HepG2 (cell line): ENCODE measurements around the gene ALMS1. TPM values are rescaled to one million over a fixed set of nuclear protein-coding genes. Genes with fewer than 3 reads are reported as not detected.

ENCODE experiments used
- ETV6 ChIP-seq: sonication (generic); formaldehyde crosslinking; conservative IDR thresholded peaks from 2 replicates; pipeline ENCODE4 v1.4.0; 2020; ENCODE audit warnings: missing genetic modification reagents
- FOXJ3 ChIP-seq: sonication (generic); formaldehyde crosslinking; IDR thresholded peaks from 2 replicates; pipeline ENCODE4 v1.4.0; 2020; ENCODE audit warnings: missing genetic modification reagents, mild to moderate bottlenecking, borderline replicate concordance
- FOXO1 ChIP-seq: sonication (generic); formaldehyde crosslinking; IDR thresholded peaks from 2 replicates; pipeline ENCODE4 v1.4.0; 2020; ENCODE audit warnings: missing genetic modification reagents
- NFIB ChIP-seq: sonication (generic); formaldehyde crosslinking; IDR thresholded peaks from 2 replicates; pipeline ENCODE4 v1.9.0; 2021; ENCODE audit warnings: missing genetic modification reagents, mild to moderate bottlenecking, borderline replicate concordance
- PHF8 ChIP-seq: sonication (generic); formaldehyde crosslinking; IDR thresholded peaks from 2 replicates; pipeline ENCODE4 v1.5.0; 2020; ENCODE audit warnings: missing genetic modification reagents
- PRMT3 ChIP-seq: sonication (generic); formaldehyde crosslinking; IDR thresholded peaks from 2 replicates; pipeline ENCODE4 v1.8.1; 2022; ENCODE audit warnings: low read depth, mild to moderate bottlenecking, moderate library complexity, missing genetic modification reagents, borderline replicate concordance
- SMC3 ChIP-seq: IDR thresholded peaks from 2 replicates; pipeline ENCODE4 v1.6.1; 2011; ENCODE audit warnings: low read length, improper control_type of control experiment
- SP1 ChIP-seq, 2 experiments: fragments of 450-650 bp in 1 of 2; sonication (generic) in 1 of 2; formaldehyde crosslinking in 1 of 2; IDR thresholded peaks; 2 replicates each; pipeline versions ENCODE4 v1.4.0 to v1.6.1; 2016 to 2020; ENCODE audit warnings: missing genetic modification reagents in 1 of 2
- TEAD3 ChIP-seq: optimal IDR thresholded peaks from 2 replicates; pipeline ENCODE3; 2016; ENCODE audit warnings: borderline replicate concordance
- TGIF2 ChIP-seq: IDR thresholded peaks from 2 replicates; pipeline ENCODE4 v1.6.1; 2016; ENCODE audit warnings: control low read depth, missing compliant biosample characterization
- ZFYVE20 ChIP-seq: sonication (generic); formaldehyde crosslinking; IDR thresholded peaks from 2 replicates; pipeline ENCODE4 v1.8.0; 2023; ENCODE audit warnings: low read depth, mild to moderate bottlenecking, moderate library complexity, missing genetic modification reagents, borderline replicate concordance
- ZNF136 ChIP-seq: sonication (generic); formaldehyde crosslinking; IDR thresholded peaks from 2 replicates; pipeline ENCODE4 v1.8.1; 2022; ENCODE audit warnings: low read depth, mild to moderate bottlenecking, moderate library complexity, missing genetic modification reagents
- ZNF251 ChIP-seq: sonication (generic); formaldehyde crosslinking; IDR thresholded peaks from 2 replicates; pipeline ENCODE4 v1.9.0; 2021; ENCODE audit warnings: mild to moderate bottlenecking, missing genetic modification reagents
- ZNF430 ChIP-seq: sonication (generic); formaldehyde crosslinking; IDR thresholded peaks from 2 replicates; pipeline ENCODE4 v1.9.0; 2021; ENCODE audit warnings: mild to moderate bottlenecking, missing genetic modification reagents
- ZNF569 ChIP-seq: sonication (generic); formaldehyde crosslinking; IDR thresholded peaks from 2 replicates; pipeline ENCODE4 v1.5.0; 2020; ENCODE audit warnings: mild to moderate bottlenecking, missing genetic modification reagents, moderate library complexity, borderline replicate concordance
- ZNF598 ChIP-seq: sonication (generic); formaldehyde crosslinking; IDR thresholded peaks from 2 replicates; pipeline ENCODE4 v1.5.1; 2020; ENCODE audit warnings: mild to moderate bottlenecking, missing genetic modification reagents, borderline replicate concordance
- ZNF749 ChIP-seq: sonication (generic); formaldehyde crosslinking; IDR thresholded peaks from 2 replicates; pipeline ENCODE4 v1.8.0; 2022; ENCODE audit warnings: mild to moderate bottlenecking, missing genetic modification reagents, moderate library complexity, borderline replicate concordance
- ZNF775 ChIP-seq: sonication (generic); formaldehyde crosslinking; IDR thresholded peaks from 2 replicates; pipeline ENCODE4 v1.4.0; 2020; ENCODE audit warnings: missing genetic modification reagents, mild to moderate bottlenecking, moderate library complexity, borderline replicate concordance
- ZNF883 ChIP-seq: sonication (generic); formaldehyde crosslinking; IDR thresholded peaks from 2 replicates; pipeline ENCODE4 v1.5.1; 2020; ENCODE audit warnings: mild to moderate bottlenecking, missing genetic modification reagents; ENCODE audit errors: not compliant biosample characterization
- polyA plus RNA-seq, 8 experiments: library from polyadenylated mRNA; depleted of rRNA in 3 of 8; stranded (reverse) in 7 of 8; unstranded in 1 of 8; fragments of >200 nt; fragmentation: Illumina TruSeq in 4 of 8; extraction: Trizol in 4 of 8; gene quantifications; 2 replicates each; pipeline versions ENCODE4 v1.2.1 to v1.2.3, GENCODE V29; 2011 to 2016; ENCODE audit warnings: low read depth in 4 of 8, missing spikeins in 1 of 8, mixed read lengths in 1 of 8; ENCODE audit not compliant: insufficient read depth in 1 of 8
- total RNA-seq, 5 experiments: library from RNA; depleted of rRNA; stranded (reverse); fragments of >200 nt; fragmentation: Illumina TruSeq; extraction: Trizol; gene quantifications; 2 replicates each; pipeline ENCODE4 v1.2.3, GENCODE V29; 2016; ENCODE audit warnings: low read depth in 1 of 5
- TF ChIP-seq, protein P1 (sequence below): sonication (generic); formaldehyde crosslinking; IDR thresholded peaks from 2 replicates; pipeline ENCODE4 v1.4.0; 2020; ENCODE audit warnings: missing genetic modification reagents
- TF ChIP-seq, protein P2 (sequence below): sonication (generic); formaldehyde crosslinking; IDR thresholded peaks from 2 replicates; pipeline ENCODE4 v1.4.0; 2020; ENCODE audit warnings: missing genetic modification reagents, borderline replicate concordance
- TF ChIP-seq, protein P3 (sequence below): sonication (generic); formaldehyde crosslinking; IDR thresholded peaks from 2 replicates; pipeline ENCODE4 v1.5.0; 2020; ENCODE audit warnings: mild to moderate bottlenecking, missing genetic modification reagents
- TF ChIP-seq, protein P4 (sequence below): sonication (generic); formaldehyde crosslinking; IDR thresholded peaks from 2 replicates; pipeline ENCODE4 v1.5.0; 2020; ENCODE audit warnings: mild to moderate bottlenecking, missing genetic modification reagents

The ALMS1 gene
- total and polyA plus RNA-seq, 2 of the 13 experiments (the other 11 are each of a cell fraction or from before 2014, with no cell fraction given) = 12.9 to 21.2 TPM

DNA sequence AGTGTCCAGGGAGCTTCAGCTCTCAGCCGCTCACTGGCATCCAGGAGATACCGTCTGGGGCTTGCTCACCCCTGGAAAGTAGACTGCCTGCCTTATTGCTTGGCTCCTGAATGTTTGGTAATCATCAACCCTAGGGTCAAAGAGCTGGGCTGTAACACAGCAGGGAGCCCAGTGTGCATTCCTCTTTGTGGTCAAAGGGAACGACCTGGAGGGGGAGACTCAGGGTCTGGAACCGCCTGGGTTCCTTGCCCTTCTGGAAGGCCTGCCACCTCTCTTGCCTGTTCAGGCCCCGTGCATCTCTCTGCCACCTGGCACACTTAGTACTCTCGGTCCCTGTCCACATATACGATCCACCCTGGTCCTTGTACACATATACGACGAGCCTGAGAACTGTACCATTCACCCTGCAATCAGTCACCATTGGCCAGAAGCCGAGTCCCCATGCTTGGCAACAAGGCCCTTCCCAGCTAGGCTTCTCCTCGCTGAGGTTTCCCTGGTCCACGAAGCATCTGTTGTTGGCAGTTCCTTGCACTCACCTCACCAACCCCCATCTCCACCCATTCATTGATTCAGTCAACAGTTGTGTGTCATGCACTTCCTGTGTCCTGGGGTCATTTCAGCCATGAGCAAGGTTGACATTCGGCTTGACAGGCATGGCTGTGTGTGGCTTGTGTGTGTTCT is 256.8 kb downstream of the ALMS1 start, which contains the start of gene NAT8 (continued):
- TF ChIP-seq, protein P1, sequence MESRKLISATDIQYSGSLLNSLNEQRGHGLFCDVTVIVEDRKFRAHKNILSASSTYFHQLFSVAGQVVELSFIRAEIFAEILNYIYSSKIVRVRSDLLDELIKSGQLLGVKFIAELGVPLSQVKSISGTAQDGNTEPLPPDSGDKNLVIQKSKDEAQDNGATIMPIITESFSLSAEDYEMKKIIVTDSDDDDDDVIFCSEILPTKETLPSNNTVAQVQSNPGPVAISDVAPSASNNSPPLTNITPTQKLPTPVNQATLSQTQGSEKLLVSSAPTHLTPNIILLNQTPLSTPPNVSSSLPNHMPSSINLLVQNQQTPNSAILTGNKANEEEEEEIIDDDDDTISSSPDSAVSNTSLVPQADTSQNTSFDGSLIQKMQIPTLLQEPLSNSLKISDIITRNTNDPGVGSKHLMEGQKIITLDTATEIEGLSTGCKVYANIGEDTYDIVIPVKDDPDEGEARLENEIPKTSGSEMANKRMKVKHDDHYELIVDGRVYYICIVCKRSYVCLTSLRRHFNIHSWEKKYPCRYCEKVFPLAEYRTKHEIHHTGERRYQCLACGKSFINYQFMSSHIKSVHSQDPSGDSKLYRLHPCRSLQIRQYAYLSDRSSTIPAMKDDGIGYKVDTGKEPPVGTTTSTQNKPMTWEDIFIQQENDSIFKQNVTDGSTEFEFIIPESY = no peak
- TF ChIP-seq, protein P2, sequence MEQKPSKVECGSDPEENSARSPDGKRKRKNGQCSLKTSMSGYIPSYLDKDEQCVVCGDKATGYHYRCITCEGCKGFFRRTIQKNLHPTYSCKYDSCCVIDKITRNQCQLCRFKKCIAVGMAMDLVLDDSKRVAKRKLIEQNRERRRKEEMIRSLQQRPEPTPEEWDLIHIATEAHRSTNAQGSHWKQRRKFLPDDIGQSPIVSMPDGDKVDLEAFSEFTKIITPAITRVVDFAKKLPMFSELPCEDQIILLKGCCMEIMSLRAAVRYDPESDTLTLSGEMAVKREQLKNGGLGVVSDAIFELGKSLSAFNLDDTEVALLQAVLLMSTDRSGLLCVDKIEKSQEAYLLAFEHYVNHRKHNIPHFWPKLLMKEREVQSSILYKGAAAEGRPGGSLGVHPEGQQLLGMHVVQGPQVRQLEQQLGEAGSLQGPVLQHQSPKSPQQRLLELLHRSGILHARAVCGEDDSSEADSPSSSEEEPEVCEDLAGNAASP (CRISPR knock-in tag) = 0 out of 2 replicates have a peak, but pooled peaks have one; percentile 48
- TF ChIP-seq SP1 (IDR thresholded peaks at IDR 0.05) = no peak
- TF ChIP-seq SP1 (CRISPR knock-in tag; IDR thresholded peaks at IDR 0.05) = peak; percentile 64
- no peak for TF ChIP-seq ZNF749 (CRISPR knock-in tag)
- TF ChIP-seq PRMT3 (CRISPR knock-in tag) = no peak
- TF ChIP-seq PHF8 (CRISPR knock-in tag) = peak; percentile 34; the same call in 1 of the 2 replicates
- TF ChIP-seq ZNF251 (CRISPR knock-in tag) = no peak
- peak; percentile 86 for TF ChIP-seq FOXO1 (CRISPR knock-in tag)
- no peak for TF ChIP-seq ZNF775
- no peak for TF ChIP-seq ZNF569 (CRISPR knock-in tag)
- peak; percentile 85 for TF ChIP-seq TGIF2 (CRISPR knock-in tag)
- TF ChIP-seq ZNF883 (CRISPR knock-in tag) = no peak
- TF ChIP-seq ZNF430 (CRISPR knock-in tag) = no peak
- TF ChIP-seq SMC3 = no peak
- peak; percentile 66 for TF ChIP-seq TEAD3 (CRISPR knock-in tag)
- peak; percentile 82; the same call in 1 of the 2 replicates for TF ChIP-seq ZNF598 (CRISPR knock-in tag)
- TF ChIP-seq, protein P3, sequence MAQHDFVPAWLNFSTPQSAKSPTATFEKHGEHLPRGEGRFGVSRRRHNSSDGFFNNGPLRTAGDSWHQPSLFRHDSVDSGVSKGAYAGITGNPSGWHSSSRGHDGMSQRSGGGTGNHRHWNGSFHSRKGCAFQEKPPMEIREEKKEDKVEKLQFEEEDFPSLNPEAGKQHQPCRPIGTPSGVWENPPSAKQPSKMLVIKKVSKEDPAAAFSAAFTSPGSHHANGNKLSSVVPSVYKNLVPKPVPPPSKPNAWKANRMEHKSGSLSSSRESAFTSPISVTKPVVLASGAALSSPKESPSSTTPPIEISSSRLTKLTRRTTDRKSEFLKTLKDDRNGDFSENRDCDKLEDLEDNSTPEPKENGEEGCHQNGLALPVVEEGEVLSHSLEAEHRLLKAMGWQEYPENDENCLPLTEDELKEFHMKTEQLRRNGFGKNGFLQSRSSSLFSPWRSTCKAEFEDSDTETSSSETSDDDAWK (CRISPR knock-in tag) = no peak
- TF ChIP-seq ZFYVE20 (CRISPR knock-in tag) = no peak
- no peak for TF ChIP-seq NFIB (CRISPR knock-in tag)
- no peak for TF ChIP-seq ZNF136 (CRISPR knock-in tag)
- no peak for TF ChIP-seq ETV6
- TF ChIP-seq, protein P4, sequence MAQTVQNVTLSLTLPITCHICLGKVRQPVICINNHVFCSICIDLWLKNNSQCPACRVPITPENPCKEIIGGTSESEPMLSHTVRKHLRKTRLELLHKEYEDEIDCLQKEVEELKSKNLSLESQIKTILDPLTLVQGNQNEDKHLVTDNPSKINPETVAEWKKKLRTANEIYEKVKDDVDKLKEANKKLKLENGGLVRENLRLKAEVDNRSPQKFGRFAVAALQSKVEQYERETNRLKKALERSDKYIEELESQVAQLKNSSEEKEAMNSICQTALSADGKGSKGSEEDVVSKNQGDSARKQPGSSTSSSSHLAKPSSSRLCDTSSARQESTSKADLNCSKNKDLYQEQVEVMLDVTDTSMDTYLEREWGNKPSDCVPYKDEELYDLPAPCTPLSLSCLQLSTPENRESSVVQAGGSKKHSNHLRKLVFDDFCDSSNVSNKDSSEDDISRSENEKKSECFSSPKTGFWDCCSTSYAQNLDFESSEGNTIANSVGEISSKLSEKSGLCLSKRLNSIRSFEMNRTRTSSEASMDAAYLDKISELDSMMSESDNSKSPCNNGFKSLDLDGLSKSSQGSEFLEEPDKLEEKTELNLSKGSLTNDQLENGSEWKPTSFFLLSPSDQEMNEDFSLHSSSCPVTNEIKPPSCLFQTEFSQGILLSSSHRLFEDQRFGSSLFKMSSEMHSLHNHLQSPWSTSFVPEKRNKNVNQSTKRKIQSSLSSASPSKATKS (CRISPR knock-in tag) = no peak
- no peak for TF ChIP-seq FOXJ3 (CRISPR knock-in tag)
